Gastrocnemius medialis (tissue), 4 donors: ENCODE data around the gene TNF.

Experiments
- CTCF ChIP-seq, 5 experiments: fragments of 450-650 bp in 3 of 5; fragments of 200-600 bp in 2 of 5; sonication (generic) in 2 of 5; IDR thresholded peaks in 4 of 5; conservative IDR thresholded peaks in 1 of 5; 1 replicate in 4 of 5; 2 replicates in 1 of 5; pipeline ENCODE4 v1.5.1; 2016 to 2019; ENCODE audit warnings: antibody characterized with exemption in 5 of 5, mild to moderate bottlenecking in 3 of 5, moderate library complexity in 3 of 5
- POLR2A ChIP-seq, 2 donors: fragments of 450-650 bp; IDR thresholded peaks; one replicate each; pipeline ENCODE4 v1.6.1; 2017; ENCODE audit warnings: antibody characterized with exemption in 2 of 2, mild to moderate bottlenecking in 2 of 2, moderate library complexity in 2 of 2

- TF ChIP-seq CTCF (IDR thresholded peaks at IDR 0.05 in 4 of 5, conservative IDR thresholded peaks at IDR 0.05 in 1 of 5) (no peak), POLR2A (IDR thresholded peaks at IDR 0.05) (no peak)
These were observed 46.1 kb downstream of the TNF start for GRCh38 chr6:31621320-31621939.
